ENCODE results near the gene NTM. TPM values are rescaled to one million over a fixed set of nuclear protein-coding genes. Genes with fewer than 3 reads are reported as not detected.

NTM gene
- total RNA-seq, 1 experiment from 2014 or later, result not detected

DNA sequence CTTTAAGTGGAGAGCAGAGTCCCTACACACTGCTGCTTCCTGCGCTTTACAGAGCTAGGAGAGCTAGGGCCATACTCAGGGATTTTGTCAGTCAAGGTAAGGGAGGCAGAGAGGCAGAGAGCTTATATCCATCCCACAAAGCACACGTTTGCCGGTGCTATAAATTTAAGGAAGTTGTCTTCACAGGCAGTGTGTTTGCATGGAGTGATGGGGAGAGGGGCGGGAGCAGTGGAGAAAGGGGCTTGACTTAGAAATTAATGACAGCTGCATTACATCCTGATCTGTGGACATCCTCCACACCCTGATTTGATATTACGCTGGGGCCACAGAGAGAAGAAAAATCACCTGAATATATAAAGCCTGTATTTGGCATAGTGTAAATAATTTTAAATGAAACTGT lies 84.1 kb downstream of the NTM start:
- no peak for DNase-seq (ENCODE audit: low read depth, low spot score)
- no peaks in the 10 kb centered on the region for H3K9me2 ChIP-seq (ENCODE audit: insufficient read depth)
- H3K27ac ChIP-seq (ENCODE audit: low read depth, low read length), result no peak overlapping the region
- BruUV-seq (replicated peaks), result no TSS peak
- CTCF ChIA-PET, result no interaction called here
- no peaks in the 10 kb centered on the region for H3K4me1 ChIP-seq (ENCODE audit: control insufficient read depth in 1 of 2, insufficient read depth in 2 of 2, low read length in 2 of 2)
- no peaks in the 10 kb centered on the region for H3K27me3 ChIP-seq (ENCODE audit: insufficient read depth, low read length)
- no peaks in the 10 kb centered on the region for H3K36me3 ChIP-seq (ENCODE audit: control insufficient read depth in 1 of 2, insufficient read depth in 2 of 2, low read length in 2 of 2)
- ATAC-seq, result no peak
- no peak overlapping the region for H2AFZ ChIP-seq (ENCODE audit: low read depth, low read length, poor library complexity, severe bottlenecking)
- POLR2A ChIA-PET, result no interaction called here
- no peaks in the 10 kb centered on the region for H3K79me2 ChIP-seq (ENCODE audit: insufficient read depth, low read length)
- intact Hi-C loops (cut with micrococcal nuclease), result no loop called here
- no peaks in the 10 kb centered on the region for H4K20me1 ChIP-seq (ENCODE audit: insufficient read depth)
- RAD21 ChIA-PET (ENCODE audit: low non-redundant PET in 1 of 2, low total read pairs in 2 of 2, uncharacterized antibody in 2 of 2, unreplicated experiment in 2 of 2), result no interaction called here
- no peak overlapping the region for H3K9ac ChIP-seq (ENCODE audit: low read length)
- peaks cover 0 to 12% of the 10 kb centered on the region in 2 experiments; a peak in 2 of 4 replicates for H3K9me3 ChIP-seq (ENCODE audit: control insufficient read depth in 1 of 2, insufficient read depth in 1 of 2, low read depth in 1 of 2, low read length in 2 of 2)
- H3K4me3 ChIP-seq (replicated peaks in 1 of 2; ENCODE audit: low read depth in 1 of 2, low read length in 2 of 2), result no peak overlapping the region
- H3K4me2 ChIP-seq (ENCODE audit: low read length), result no peak overlapping the region
- TF ChIP-seq FOSL1 (IDR thresholded peaks at IDR 0.05; ENCODE audit: low read depth) (no peak), YY1 (IDR thresholded peaks at IDR 0.05; ENCODE audit: extremely low read depth, insufficient replicate concordance, low read depth, low read length) (no peak), EZH2phosphoT487 (IDR thresholded peaks at IDR 0.05; ENCODE audit: borderline replicate concordance) (no peak), POLR2A (IDR thresholded peaks at IDR 0.05; ENCODE audit: borderline replicate concordance, extremely low read depth, insufficient read depth, insufficient read length) (no peak), ELF1 (IDR thresholded peaks at IDR 0.05; ENCODE audit: borderline replicate concordance, low read depth) (no peak)
- TF ChIP-seq, protein P1, sequence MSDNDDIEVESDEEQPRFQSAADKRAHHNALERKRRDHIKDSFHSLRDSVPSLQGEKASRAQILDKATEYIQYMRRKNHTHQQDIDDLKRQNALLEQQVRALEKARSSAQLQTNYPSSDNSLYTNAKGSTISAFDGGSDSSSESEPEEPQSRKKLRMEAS (IDR thresholded peaks at IDR 0.05), result no peak

DNA sequence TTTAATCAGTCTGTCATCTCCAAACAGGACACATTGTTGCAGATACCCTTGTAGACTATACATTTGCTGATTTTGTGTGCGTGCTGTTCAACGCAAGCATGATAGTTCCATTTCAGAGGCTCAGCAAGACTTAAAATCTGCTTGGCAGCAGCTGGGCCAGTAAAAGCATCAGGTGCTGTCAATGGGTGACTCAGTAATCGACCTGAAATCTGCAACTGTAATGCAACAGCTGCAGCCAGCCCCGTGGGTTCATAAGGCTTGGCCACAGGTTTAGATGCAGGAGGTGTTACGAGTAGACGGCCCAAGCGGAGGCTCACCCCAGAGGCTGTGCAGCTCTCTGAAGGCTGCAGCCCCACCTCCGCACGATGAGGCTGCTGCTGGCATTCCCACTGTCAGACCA lies 84.6 kb downstream of the NTM start:
- Histone ChIP-seq H3K9ac (ENCODE audit: low read length) (no peak overlapping the region), H3K36me3 (ENCODE audit: control insufficient read depth in 1 of 2, insufficient read depth in 2 of 2, low read length in 2 of 2) (no peaks in the 10 kb centered on the region), H3K27me3 (ENCODE audit: insufficient read depth, low read length) (no peaks in the 10 kb centered on the region), H3K4me3 (replicated peaks in 1 of 2; ENCODE audit: low read depth in 1 of 2, low read length in 2 of 2) (no peak overlapping the region), H3K9me3 (ENCODE audit: control insufficient read depth in 1 of 2, insufficient read depth in 1 of 2, low read depth in 1 of 2, low read length in 2 of 2) (peaks cover 0 to 12% of the 10 kb centered on the region in 2 experiments; a peak in 2 of 4 replicates), H3K79me2 (ENCODE audit: insufficient read depth, low read length) (no peaks in the 10 kb centered on the region), H3K9me2 (ENCODE audit: insufficient read depth) (no peaks in the 10 kb centered on the region), H3K4me1 (ENCODE audit: control insufficient read depth in 1 of 2, insufficient read depth in 2 of 2, low read length in 2 of 2) (no peaks in the 10 kb centered on the region), H4K20me1 (ENCODE audit: insufficient read depth) (no peaks in the 10 kb centered on the region), H3K27ac (ENCODE audit: low read depth, low read length) (no peak overlapping the region), H2AFZ (ENCODE audit: low read depth, low read length, poor library complexity, severe bottlenecking) (no peak overlapping the region), H3K4me2 (ENCODE audit: low read length) (no peak overlapping the region)
- POLR2A ChIA-PET, result no interaction called here
- RAD21 ChIA-PET (ENCODE audit: low non-redundant PET in 1 of 2, low total read pairs in 2 of 2, uncharacterized antibody in 2 of 2, unreplicated experiment in 2 of 2), result no interaction called here
- DNase-seq (ENCODE audit: low read depth, low spot score) (no peak), ATAC-seq (no peak)
- TF ChIP-seq FOSL1 (IDR thresholded peaks at IDR 0.05; ENCODE audit: low read depth), result no peak
- TF ChIP-seq YY1 (IDR thresholded peaks at IDR 0.05; ENCODE audit: extremely low read depth, insufficient replicate concordance, low read depth, low read length), result no peak
- TF ChIP-seq RAD21 (IDR thresholded peaks at IDR 0.05; ENCODE audit: low read depth), result no peak
- no peak for TF ChIP-seq SRF (IDR thresholded peaks at IDR 0.05; ENCODE audit: low read depth)
- TF ChIP-seq POLR2A (IDR thresholded peaks at IDR 0.05; ENCODE audit: borderline replicate concordance, extremely low read depth, insufficient read depth, insufficient read length), result no peak
- TF ChIP-seq JUND (IDR thresholded peaks at IDR 0.05), result no peak
- TF ChIP-seq, protein P2, sequence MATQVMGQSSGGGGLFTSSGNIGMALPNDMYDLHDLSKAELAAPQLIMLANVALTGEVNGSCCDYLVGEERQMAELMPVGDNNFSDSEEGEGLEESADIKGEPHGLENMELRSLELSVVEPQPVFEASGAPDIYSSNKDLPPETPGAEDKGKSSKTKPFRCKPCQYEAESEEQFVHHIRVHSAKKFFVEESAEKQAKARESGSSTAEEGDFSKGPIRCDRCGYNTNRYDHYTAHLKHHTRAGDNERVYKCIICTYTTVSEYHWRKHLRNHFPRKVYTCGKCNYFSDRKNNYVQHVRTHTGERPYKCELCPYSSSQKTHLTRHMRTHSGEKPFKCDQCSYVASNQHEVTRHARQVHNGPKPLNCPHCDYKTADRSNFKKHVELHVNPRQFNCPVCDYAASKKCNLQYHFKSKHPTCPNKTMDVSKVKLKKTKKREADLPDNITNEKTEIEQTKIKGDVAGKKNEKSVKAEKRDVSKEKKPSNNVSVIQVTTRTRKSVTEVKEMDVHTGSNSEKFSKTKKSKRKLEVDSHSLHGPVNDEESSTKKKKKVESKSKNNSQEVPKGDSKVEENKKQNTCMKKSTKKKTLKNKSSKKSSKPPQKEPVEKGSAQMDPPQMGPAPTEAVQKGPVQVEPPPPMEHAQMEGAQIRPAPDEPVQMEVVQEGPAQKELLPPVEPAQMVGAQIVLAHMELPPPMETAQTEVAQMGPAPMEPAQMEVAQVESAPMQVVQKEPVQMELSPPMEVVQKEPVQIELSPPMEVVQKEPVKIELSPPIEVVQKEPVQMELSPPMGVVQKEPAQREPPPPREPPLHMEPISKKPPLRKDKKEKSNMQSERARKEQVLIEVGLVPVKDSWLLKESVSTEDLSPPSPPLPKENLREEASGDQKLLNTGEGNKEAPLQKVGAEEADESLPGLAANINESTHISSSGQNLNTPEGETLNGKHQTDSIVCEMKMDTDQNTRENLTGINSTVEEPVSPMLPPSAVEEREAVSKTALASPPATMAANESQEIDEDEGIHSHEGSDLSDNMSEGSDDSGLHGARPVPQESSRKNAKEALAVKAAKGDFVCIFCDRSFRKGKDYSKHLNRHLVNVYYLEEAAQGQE (IDR thresholded peaks at IDR 0.05; ENCODE audit: low read depth), result no peak
- TF ChIP-seq SIN3A (IDR thresholded peaks at IDR 0.05; ENCODE audit: low read depth), result no peak
- no peak for TF ChIP-seq ZFX (IDR thresholded peaks at IDR 0.05)
- no peak for TF ChIP-seq EZH2phosphoT487 (IDR thresholded peaks at IDR 0.05; ENCODE audit: borderline replicate concordance)
- TF ChIP-seq EGR1 (IDR thresholded peaks at IDR 0.05; ENCODE audit: low read depth), result no peak
- BruUV-seq (replicated peaks), result no TSS peak
- CTCF ChIA-PET, result no interaction called here
- intact Hi-C loops (cut with micrococcal nuclease), result no loop called here

Data from HCT116 (cell line).